GM23248 (cell line): ENCODE measurements around the gene PGGT1B. TPM values are rescaled to one million over a fixed set of nuclear protein-coding genes. Genes with fewer than 3 reads are reported as not detected.
A peak's percentile ranks its signal among the peaks of the same experiment; 100 is the strongest.

Experiments
- DNase-seq: peaks from one replicate; pipeline ENCODE4 v3.0.0-alpha.2; 2015
- H2AFZ ChIP-seq: fragments of 200-600 bp; sonication (generic); 2 replicates; pipeline ENCODE4 v1.6.1; 2016; ENCODE audit warnings: antibody characterized with exemption
- H3F3A ChIP-seq: fragments of 200-600 bp; sonication (generic); 2 replicates; pipeline ENCODE4 v1.6.1; 2016; ENCODE audit warnings: mild to moderate bottlenecking, antibody characterized with exemption, mixed run types; ENCODE audit not compliant: insufficient read depth
- H3K27ac ChIP-seq: fragments of 200-600 bp; sonication (generic); 2 replicates; pipeline ENCODE4 v1.5.1; 2016; ENCODE audit warnings: mild to moderate bottlenecking
- H3K27me3 ChIP-seq: fragments of 200-600 bp; sonication (generic); replicated peaks from 2 replicates; pipeline ENCODE4 v1.6.1; 2016; ENCODE audit warnings: mild to moderate bottlenecking; ENCODE audit not compliant: insufficient read depth
- H3K36me3 ChIP-seq: fragments of 200-600 bp; sonication (generic); 2 replicates; pipeline ENCODE4 v1.6.1; 2016; ENCODE audit warnings: low read depth, mild to moderate bottlenecking
- H3K4me1 ChIP-seq: fragments of 200-600 bp; sonication (generic); 2 replicates; pipeline ENCODE4 v1.6.1; 2016; ENCODE audit warnings: mild to moderate bottlenecking; ENCODE audit not compliant: insufficient read depth
- H3K4me2 ChIP-seq: fragments of 200-600 bp; sonication (generic); one replicate; pipeline ENCODE4 v1.6.1; 2016; ENCODE audit warnings: mild to moderate bottlenecking; ENCODE audit not compliant: unreplicated experiment
- H3K4me3 ChIP-seq: fragments of 200-600 bp; sonication (generic); 2 replicates; pipeline ENCODE4 v1.5.1; 2016; ENCODE audit warnings: mild to moderate bottlenecking
- H3K79me2 ChIP-seq: fragments of 200-600 bp; sonication (generic); 2 replicates; pipeline ENCODE4 v1.6.1; 2016; ENCODE audit warnings: mild to moderate bottlenecking; ENCODE audit not compliant: insufficient read depth
- H3K9ac ChIP-seq: fragments of 200-600 bp; sonication (generic); 2 replicates; pipeline ENCODE4 v1.6.1; 2016; ENCODE audit warnings: mild to moderate bottlenecking
- H3K9me2 ChIP-seq: fragments of 200-600 bp; sonication (generic); 2 replicates; pipeline ENCODE4 v1.6.1; 2016; ENCODE audit warnings: mixed run types, mild to moderate bottlenecking, moderate library complexity; ENCODE audit not compliant: insufficient read depth
- H3K9me3 ChIP-seq: fragments of 200-600 bp; sonication (generic); one replicate; pipeline ENCODE4 v1.6.1; 2017; ENCODE audit warnings: low read depth
- H4K20me1 ChIP-seq: fragments of 200-600 bp; sonication (generic); 2 replicates; pipeline ENCODE4 v1.6.0; 2016; ENCODE audit not compliant: insufficient read depth
- EZH2 ChIP-seq: fragments of 200-600 bp; sonication (generic); IDR thresholded peaks from 2 replicates; pipeline ENCODE4 v1.6.1; 2018; ENCODE audit warnings: antibody characterized with exemption, mild to moderate bottlenecking; ENCODE audit not compliant: insufficient read depth, poor library complexity, severe bottlenecking
- EZH2phosphoT487 ChIP-seq: fragments of 200-600 bp; sonication (generic); IDR thresholded peaks from 2 replicates; pipeline ENCODE4 v1.6.1; 2018; ENCODE audit warnings: antibody characterized with exemption, moderate library complexity, mild to moderate bottlenecking, low read depth; ENCODE audit not compliant: insufficient read depth
- WGBS, 2 experiments: methylation state at CpG; one replicate each; pipeline ENCODE4 v1.1.6; 2015 to 2017; ENCODE audit warnings: low lambda C conversion rate in 2 of 2, low coverage in 1 of 2; ENCODE audit errors: missing lambda C conversion rate in 2 of 2; 5-methylcytosine and 5-hydroxymethylcytosine counted together
- in situ Hi-C: fragments of 300-500 bp; cut with MboI; formaldehyde crosslinking; loops from 2 replicates; pipeline ENCODE4 v1.15.0; 2020
- polyA plus RNA-seq: library from polyadenylated mRNA; unstranded; fragments of >200 nt; fragmentation: Nextera tagmentation; extraction: Ambion mirVana; gene quantifications from 2 replicates; pipeline ENCODE4 v1.2.1, GENCODE V29; 2016
- total RNA-seq: library from RNA; depleted of rRNA; stranded (reverse); fragments of >200 nt; shearing (Covaris generic); gene quantifications from 2 replicates; pipeline ENCODE4 v1.2.3, GENCODE V29; 2014

Gene PGGT1B
- total and polyA plus RNA-seq, 2 experiments from 2014 or later, result 17.8 to 20.1 TPM

- no peaks in the 10 kb centered on the region for H3K79me2 ChIP-seq
- no peaks in the 10 kb centered on the region for H3K27me3 ChIP-seq
- TF ChIP-seq EZH2 (no peak), EZH2phosphoT487 (no peak)
- H3K36me3 ChIP-seq, result no peaks in the 10 kb centered on the region; the same call in 1 of the 2 replicates
- no peak for DNase-seq
- H3K9ac ChIP-seq, result no peak overlapping the region
- H2AFZ ChIP-seq, result no peak overlapping the region
- H3K9me2 ChIP-seq, result no peaks in the 10 kb centered on the region
- no peaks in the 10 kb centered on the region for H3F3A ChIP-seq
- in situ Hi-C loops, result no loop called here
- no peak overlapping the region for H3K4me2 ChIP-seq
- no peak overlapping the region for H3K4me3 ChIP-seq
- 93 to 95% methylated on average over 3 of the region's 3 CpGs for WGBS, 2 experiments
- H4K20me1 ChIP-seq, result no peaks in the 10 kb centered on the region
- no peak overlapping the region for H3K27ac ChIP-seq
- no peaks in the 10 kb centered on the region for H3K4me1 ChIP-seq
- H3K9me3 ChIP-seq, result no peaks in the 10 kb centered on the region
Measured at GRCh38 chr5:115274584-115274983, 11.9 kb upstream of the PGGT1B start.

GRCh38 chr5:115272297-115272958, 9.8 kb upstream of the PGGT1B start:
- Histone ChIP-seq H3K36me3 (no peaks in the 10 kb centered on the region; the same call in 1 of the 2 replicates), H4K20me1 (no peaks in the 10 kb centered on the region), H3K27me3 (no peaks in the 10 kb centered on the region), H3K4me2 (no peak overlapping the region), H3K4me3 (no peak overlapping the region), H2AFZ (no peak overlapping the region), H3K79me2 (no peaks in the 10 kb centered on the region), H3K4me1 (peaks cover 9% of the 10 kb centered on the region), H3K9me3 (no peaks in the 10 kb centered on the region), H3K9ac (no peak overlapping the region), H3K9me2 (no peaks in the 10 kb centered on the region), H3F3A (peaks cover 9% of the 10 kb centered on the region; the same call in 1 of the 2 replicates), H3K27ac (no peak overlapping the region)
- no peak for DNase-seq
- TF ChIP-seq EZH2phosphoT487, result no peak
- TF ChIP-seq EZH2, result no peak
- in situ Hi-C loops, result no loop called here
- WGBS, 2 experiments, result 97 to 99% methylated on average over 3 of the region's 3 CpGs

GRCh38 chr5:115271295-115272050, 8.8 kb upstream of the PGGT1B start:
- peaks cover 11% of the 10 kb centered on the region; the same call in 1 of the 2 replicates for H3F3A ChIP-seq
- H3K9ac ChIP-seq, result no peak overlapping the region
- H3K27me3 ChIP-seq, result no peaks in the 10 kb centered on the region
- no peaks in the 10 kb centered on the region for H3K9me3 ChIP-seq
- H3K36me3 ChIP-seq, result no peaks in the 10 kb centered on the region; the same call in 1 of the 2 replicates
- H4K20me1 ChIP-seq, result no peaks in the 10 kb centered on the region
- no peak overlapping the region for H3K4me2 ChIP-seq
- TF ChIP-seq EZH2, result no peak
- TF ChIP-seq EZH2phosphoT487, result no peak
- no peak overlapping the region for H2AFZ ChIP-seq
- H3K9me2 ChIP-seq, result no peaks in the 10 kb centered on the region
- H3K27ac ChIP-seq, result no peak overlapping the region
- no peak overlapping the region for H3K4me3 ChIP-seq
- 92 to 100% methylated on average over 4 to 6 of the region's 6 CpGs for WGBS, 2 experiments
- H3K4me1 ChIP-seq, result peaks cover 12% of the 10 kb centered on the region
- DNase-seq, result no peak
- H3K79me2 ChIP-seq, result no peaks in the 10 kb centered on the region
- in situ Hi-C loops, result no loop called here

- H3K27me3 ChIP-seq, result no peaks in the 10 kb centered on the region
- peaks cover 17% of the 10 kb centered on the region for H3K4me1 ChIP-seq
- no peaks in the 10 kb centered on the region for H3K79me2 ChIP-seq
- H3K4me2 ChIP-seq, result peak overlapping the region; percentile 9
- peak overlapping the region; percentile 4; the same call in 1 of the 2 replicates for H3K27ac ChIP-seq
- no peaks in the 10 kb centered on the region; the same call in 1 of the 2 replicates for H3K36me3 ChIP-seq
- in situ Hi-C loops, result no loop called here
- H3K9me3 ChIP-seq, result no peaks in the 10 kb centered on the region
- H2AFZ ChIP-seq, result no peak overlapping the region
- no peaks in the 10 kb centered on the region for H4K20me1 ChIP-seq
- H3F3A ChIP-seq, result peaks cover 11% of the 10 kb centered on the region; the same call in 1 of the 2 replicates
- H3K9me2 ChIP-seq, result no peaks in the 10 kb centered on the region
- H3K9ac ChIP-seq, result no peak overlapping the region
- TF ChIP-seq EZH2phosphoT487 (no peak), EZH2 (no peak)
- peak; percentile 71 for DNase-seq
- no peak overlapping the region for H3K4me3 ChIP-seq
Measured at GRCh38 chr5:115267617-115268016, 4.9 kb upstream of the PGGT1B start.
